T47D (cell line): ENCODE data around the gene SP140.

ENCODE experiments used
- DNase-seq, 2 experiments: peaks; one replicate each; pipeline versions ENCODE4 v3.0.0 to v3.0.0-alpha.2; 2011 to 2012; ENCODE audit warnings: low read depth in 1 of 2, low spot score in 1 of 2
- JUND ChIP-seq: IDR thresholded peaks from 2 replicates; pipeline ENCODE4 v1.6.1; 2012; ENCODE audit warnings: low read depth
- in situ Hi-C: cut with HindIII; loops from 2 replicates; pipeline ENCODE4 v1.10.0; 2016; ENCODE audit warnings: low sequenced_read_pairs, low pct_unique_long_range_greater_than_20kb

SP140 gene

GRCh38 chr2:230312638-230313037 lies 87.1 kb downstream of the SP140 start:
- no peak for DNase-seq
- in situ Hi-C loops, result no loop called here
- TF ChIP-seq JUND, result no peak

- in situ Hi-C loops, result no loop called here
- TF ChIP-seq JUND, result no peak
- no peak for DNase-seq
Measured at GRCh38 chr2:230317366-230317765, 91.8 kb downstream of the SP140 start.

GRCh38 chr2:230318190-230319121 lies 92.9 kb downstream of the SP140 start:
- in situ Hi-C loops, result no loop called here
- TF ChIP-seq JUND, result no peak
- DNase-seq, result peak in 1 of 2 experiments; percentile 29

GRCh38 chr2:230319211-230319862 lies 93.8 kb downstream of the SP140 start:
- in situ Hi-C loops, result no loop called here
- TF ChIP-seq JUND, result no peak
- DNase-seq, result no peak

- no peak for TF ChIP-seq JUND
- in situ Hi-C loops, result no loop called here
Measured at GRCh38 chr2:230321031-230321430, 95.5 kb downstream of the SP140 start.

GRCh38 chr2:230322561-230323384 lies 97.2 kb downstream of the SP140 start:
- DNase-seq, result no peak
- no peak for TF ChIP-seq JUND
- in situ Hi-C loops, result no loop called here

More at GRCh38 chr2:230321031-230321430, 95.5 kb downstream of the SP140 start:
- DNase-seq, result no peak

- in situ Hi-C loops, result no loop called here
- DNase-seq, result peak in 1 of 2 experiments; percentile 48
- TF ChIP-seq JUND, result no peak
Measured at GRCh38 chr2:230323385-230324106, 98.0 kb downstream of the SP140 start.

GRCh38 chr2:230324503-230324902 lies 99.0 kb downstream of the SP140 start:
- DNase-seq, result no peak
- in situ Hi-C loops, result no loop called here
- no peak for TF ChIP-seq JUND

- in situ Hi-C loops, result no loop called here
- TF ChIP-seq JUND, result no peak
- DNase-seq, result no peak
Measured at GRCh38 chr2:230325316-230326243, 100.0 kb downstream of the SP140 start.

- DNase-seq, result peak in 1 of 2 experiments; percentile 41
- in situ Hi-C loops, result no loop called here
- no peak for TF ChIP-seq JUND
Measured at GRCh38 chr2:230326453-230327417, 101.2 kb downstream of the SP140 start, which contains the start of gene SP140L. Gene SP140L (plus strand): TSS chr2:230327193. CDS start chr2:230327270, 77 bp downstream.
